IMR-90 (cell line): ENCODE measurements around the gene COL15A1. TPM values are rescaled to one million over a fixed set of nuclear protein-coding genes. Genes with fewer than 3 reads are reported as not detected.

Source experiments
- ATAC-seq: fragments of 200-7000 bp; cut with Tn5 transposase; 2 replicates; pipeline ENCODE4 v1.9.1; 2020; ENCODE audit warnings: low read depth, mild to moderate bottlenecking, moderate library complexity
- BruUV-seq: library from RNA; stranded (reverse); fragments of 400-500 nt; replicated peaks from 2 replicates; lab custom pipeline; 2021; lab: Mats Ljungman, UMichigan
- CTCF ChIA-PET: fragments of 300-600 bp; formaldehyde crosslinking; extraction: SDS; loops from one replicate; lab custom pipeline; 2021; ENCODE audit warnings: antibody characterized with exemption; lab: Yijun Ruan, JAX
- POLR2A ChIA-PET: fragments of 300-600 bp; sonication (Branson Sonifier 250); formaldehyde crosslinking; loops from one replicate; lab custom pipeline; 2022; ENCODE audit warnings: antibody characterized with exemption; ENCODE audit not compliant: unreplicated experiment; lab: Charles Lee
- DNase-seq: peaks from one replicate; pipeline ENCODE4 v3.0.0; 2013
- H2AFZ ChIP-seq: replicated peaks from 2 replicates; pipeline ENCODE3; 2013; ENCODE audit warnings: low read length, mild to moderate bottlenecking; ENCODE audit not compliant: poor library complexity
- H2AK5ac ChIP-seq: 2 replicates; pipeline ENCODE4 v1.6.1; 2013; ENCODE audit warnings: low read depth, low read length, inconsistent platforms
- H2AK9ac ChIP-seq: replicated peaks from 2 replicates; pipeline ENCODE3; 2013; ENCODE audit warnings: mild to moderate bottlenecking, low read depth, low read length, moderate library complexity; ENCODE audit not compliant: poor library complexity
- H2BK120ac ChIP-seq: 2 replicates; pipeline ENCODE4 v1.6.1; 2013; ENCODE audit warnings: low read depth, low read length, inconsistent platforms
- H2BK15ac ChIP-seq: 3 replicates; pipeline ENCODE4 v1.6.1; 2013; ENCODE audit warnings: low read depth, low read length, inconsistent platforms
- H2BK20ac ChIP-seq: 2 replicates; pipeline ENCODE4 v1.6.1; 2013; ENCODE audit warnings: low read depth, mild to moderate bottlenecking, inconsistent platforms, low read length, moderate library complexity
- H2BK5ac ChIP-seq: 2 replicates; pipeline ENCODE4 v1.6.1; 2013; ENCODE audit warnings: mild to moderate bottlenecking, low read depth, low read length, inconsistent platforms; ENCODE audit not compliant: poor library complexity, severe bottlenecking
- H3K14ac ChIP-seq: replicated peaks from 2 replicates; pipeline ENCODE4 v1.6.1; 2013; ENCODE audit warnings: low read depth, low read length, inconsistent platforms
- H3K18ac ChIP-seq: 2 replicates; pipeline ENCODE4 v1.6.1; 2013; ENCODE audit warnings: low read depth, low read length, control low read depth
- H3K23ac ChIP-seq: 2 replicates; pipeline ENCODE4 v1.6.1; 2013; ENCODE audit warnings: low read depth, low read length, inconsistent platforms
- H3K27ac ChIP-seq: 2 replicates; pipeline ENCODE4 v1.5.1; 2013; ENCODE audit warnings: mild to moderate bottlenecking, control low read depth, low read length; ENCODE audit not compliant: insufficient read depth
- H3K27me3 ChIP-seq: 2 replicates; pipeline ENCODE4 v1.6.1; 2013; ENCODE audit warnings: low read length; ENCODE audit not compliant: control insufficient read depth, insufficient read depth
- H3K36me3 ChIP-seq: 2 replicates; pipeline ENCODE4 v1.6.1; 2013; ENCODE audit warnings: low read length, mixed read lengths; ENCODE audit not compliant: control insufficient read depth, insufficient read depth
- H3K4ac ChIP-seq: 2 replicates; pipeline ENCODE4 v1.6.1; 2013; ENCODE audit warnings: low read depth, low read length, inconsistent platforms
- H3K4me1 ChIP-seq: 2 replicates; pipeline ENCODE4 v1.6.1; 2013; ENCODE audit warnings: low read length, mixed read lengths; ENCODE audit not compliant: control insufficient read depth, insufficient read depth
- H3K4me2 ChIP-seq: 2 replicates; pipeline ENCODE4 v1.6.1; 2013; ENCODE audit warnings: low read depth, mild to moderate bottlenecking, control low read depth, low read length, moderate library complexity
- H3K4me3 ChIP-seq: 2 replicates; pipeline ENCODE4 v1.5.1; 2013; ENCODE audit warnings: low read depth, mild to moderate bottlenecking, control low read depth, low read length, moderate library complexity; ENCODE audit not compliant: insufficient read depth
- H3K56ac ChIP-seq: 2 replicates; pipeline ENCODE4 v1.6.1; 2013; ENCODE audit warnings: low read length, inconsistent platforms; ENCODE audit not compliant: insufficient read depth; ENCODE audit errors: extremely low read depth
- H3K79me1 ChIP-seq, 2 experiments: 2 replicates each; pipeline ENCODE4 v1.6.1; 2013; ENCODE audit warnings: low read length in 2 of 2, inconsistent platforms in 1 of 2, low read depth in 1 of 2
- H3K9ac ChIP-seq: 2 replicates; pipeline ENCODE4 v1.6.1; 2013; ENCODE audit warnings: low read depth, low read length, control low read depth
- H3K9me1 ChIP-seq: 2 replicates; pipeline ENCODE4 v1.6.1; 2013; ENCODE audit warnings: low read length, inconsistent platforms; ENCODE audit not compliant: insufficient read depth
- H3K9me3 ChIP-seq: 2 replicates; pipeline ENCODE4 v1.6.1; 2013; ENCODE audit warnings: low read length; ENCODE audit not compliant: control insufficient read depth, insufficient read depth
- H4K20me1 ChIP-seq: 2 replicates; pipeline ENCODE4 v1.6.1; 2013; ENCODE audit warnings: low read length, inconsistent platforms; ENCODE audit not compliant: insufficient read depth
- H4K5ac ChIP-seq: 2 replicates; pipeline ENCODE4 v1.6.1; 2013; ENCODE audit warnings: mild to moderate bottlenecking, low read depth, low read length, control low read depth
- H4K8ac ChIP-seq, 2 experiments: 2 replicates each; pipeline ENCODE4 v1.6.1; 2013; ENCODE audit warnings: low read depth in 2 of 2, low read length in 2 of 2, control low read depth in 1 of 2, inconsistent platforms in 1 of 2
- H4K91ac ChIP-seq: 2 replicates; pipeline ENCODE4 v1.6.1; 2013; ENCODE audit warnings: low read depth, low read length, inconsistent platforms; ENCODE audit not compliant: insufficient read depth
- BHLHE40 ChIP-seq: fragments of 150-350 bp; IDR thresholded peaks from 2 replicates; pipeline ENCODE4 v1.6.1; 2016; ENCODE audit warnings: mild to moderate bottlenecking, low read depth, low read length
- CHD1 ChIP-seq: IDR thresholded peaks from 2 replicates; pipeline ENCODE4 v1.6.1; 2012; ENCODE audit warnings: low read depth, low read length, improper control_type of control experiment
- ELK1 ChIP-seq: fragments of 150-350 bp; IDR thresholded peaks from 2 replicates; pipeline ENCODE4 v1.6.1; 2016; ENCODE audit warnings: low read depth, mild to moderate bottlenecking, low read length, moderate library complexity, borderline replicate concordance
- MAZ ChIP-seq: IDR thresholded peaks from 2 replicates; pipeline ENCODE4 v1.6.1; 2012; ENCODE audit warnings: low read depth, mild to moderate bottlenecking, low read length, improper control_type of control experiment, moderate library complexity, borderline replicate concordance
- MXI1 ChIP-seq: IDR thresholded peaks from 2 replicates; pipeline ENCODE4 v1.6.1; 2012; ENCODE audit warnings: low read depth, mild to moderate bottlenecking, low read length, moderate library complexity, borderline replicate concordance
- NFE2L2 ChIP-seq: fragments of 150-350 bp; IDR thresholded peaks from 2 replicates; pipeline ENCODE4 v1.6.1; 2016; ENCODE audit warnings: low read depth, mild to moderate bottlenecking, low read length
- POLR2A ChIP-seq: IDR thresholded peaks from 2 replicates; pipeline ENCODE4 v1.6.1; 2012; ENCODE audit warnings: mild to moderate bottlenecking, low read depth, low read length
- WGBS, 2 experiments: methylation state at CpG; one replicate each; pipeline versions ENCODE4 v1.1.5 to v1.1.7; 2013; ENCODE audit warnings: missing lambda C conversion rate in 2 of 2; ENCODE audit not compliant: insufficient read length in 1 of 2; ENCODE audit errors: extremely low coverage in 2 of 2; 5-methylcytosine and 5-hydroxymethylcytosine counted together
- dilution Hi-C: fragments of 300-500 bp; cut with HindIII; formaldehyde crosslinking; loops from one replicate; pipeline ENCODE4 v1.14.3; 2018; ENCODE audit warnings: low sequenced_read_pairs; ENCODE audit not compliant: unreplicated experiment
- in situ Hi-C: fragments of 300-500 bp; cut with MboI; formaldehyde crosslinking; loops from 3 replicates; pipeline ENCODE4 v1.14.3; 2019; ENCODE audit warnings: low sequenced_read_pairs, inconsistent platforms, mixed read lengths
- intact Hi-C: fragments of 100-400 bp; cut with micrococcal nuclease; formaldehyde crosslinking; loops from 2 replicates; pipeline ENCODE4 v1.10.0; 2022
- polyA plus RNA-seq, 3 experiments: library from polyadenylated mRNA; depleted of rRNA; stranded (reverse); fragments of >200 nt; gene quantifications; 2 replicates each; pipeline ENCODE4 v1.2.3, GENCODE V29; 2012; ENCODE audit warnings: low replicate concordance in 1 of 3
- total RNA-seq: library from RNA; depleted of rRNA; stranded (reverse); fragments of >200 nt; gene quantifications from 2 replicates; pipeline ENCODE4 v1.2.3, GENCODE V29; 2012

The COL15A1 gene
- total and polyA plus RNA-seq, 2 of the 4 experiments (the other 2 are of a cell fraction): 2.2 to 3.7 TPM

- ChIA-PET CTCF (interaction anchor here (0.6 kb wide), 1 partner anchor 153 kb away, joined by 4 read pairs; no protein-coding TSS in a partner anchor), POLR2A (no interaction called here)
- Histone ChIP-seq H3K18ac (peak overlapping the region; percentile 26), H3K9ac (peak overlapping the region; percentile 83), H3K4ac (peak overlapping the region; percentile 83), H3K23ac (peak overlapping the region; percentile 47; the same call in 1 of the 2 replicates), H4K8ac (peak overlapping the region in 1 of 2 experiments; percentile 56; a peak in 1 of 4 replicates), H4K91ac (peak overlapping the region; percentile 51; the same call in 1 of the 2 replicates), H2BK120ac (peak overlapping the region; percentile 69), H3K9me3 (no peaks in the 10 kb centered on the region), H3K36me3 (no peaks in the 10 kb centered on the region; the same call in 1 of the 2 replicates), H4K5ac (peak overlapping the region; percentile 11; the same call in 1 of the 2 replicates), H2AK9ac (peak overlapping the region; percentile 85), H3K4me1 (peaks cover 14% of the 10 kb centered on the region), H3K4me2 (peak overlapping the region; percentile 94), H3K27me3 (no peaks in the 10 kb centered on the region), H2BK5ac (peak overlapping the region; percentile 86), H2BK15ac (no peak overlapping the region), H4K20me1 (peaks cover 44% of the 10 kb centered on the region), H3K14ac (peak overlapping the region; percentile 75; the same call in 1 of the 2 replicates), H2AK5ac (0 out of 2 replicates have a peak overlapping the region, but pooled peaks have one; percentile 61), H3K9me1 (peaks cover 5% of the 10 kb centered on the region), H3K4me3 (peak overlapping the region; percentile 67), H3K79me1 (peaks cover 6 to 40% of the 10 kb centered on the region in 2 experiments), H2AFZ (peak overlapping the region; percentile 91), H3K56ac (peak overlapping the region; percentile 67), H3K27ac (peak overlapping the region; percentile 87), H2BK20ac (no peak overlapping the region)
- no TSS peak for BruUV-seq
- in situ Hi-C loops (no loop called here), intact Hi-C loops (loop anchor here (2.0 to 5.0 kb wide), 3 partner anchors 19 to 105 kb away; no protein-coding TSS in a partner anchor), dilution Hi-C loops (no loop called here)
- ATAC-seq (peak; percentile 76), DNase-seq (peak; percentile 73)
- 0% methylated on average over 49 of the region's 118 CpGs; no CpG with 5 or more reads in 1 of the 2 experiments for WGBS, 2 experiments
- TF ChIP-seq NFE2L2 (no peak), MXI1 (peak; percentile 36), POLR2A (peak; percentile 74; the same call in 1 of the 2 replicates), CHD1 (0 out of 2 replicates have a peak, but pooled peaks have one; percentile 23), MAZ (peak; percentile 17; the same call in 1 of the 2 replicates), ELK1 (no peak), BHLHE40 (peak; percentile 31; the same call in 1 of the 2 replicates)
These were observed 161.7 kb downstream of the COL15A1 start for GRCh38 chr9:99105152-99106043.
